T follicular helper cell (primary cell): ENCODE results near the gene SNRNP70.

Experiments used
- DNase-seq: peaks from one replicate; pipeline ENCODE4 v3.0.0-alpha.2; 2020; ENCODE audit warnings: low read depth

SNRNP70 gene

GRCh38 chr19:49098795-49099194 lies 13.5 kb downstream of the SNRNP70 start:
- DNase-seq = no peak

- no peak for DNase-seq
Observed at GRCh38 chr19:49101160-49101559, 15.9 kb downstream of the SNRNP70 start.

- DNase-seq = no peak
Observed at GRCh38 chr19:49102303-49102702, 17.1 kb downstream of the SNRNP70 start.

GRCh38 chr19:49103331-49104085 lies 18.3 kb downstream of the SNRNP70 start:
- no peak for DNase-seq

- no peak for DNase-seq
Observed at GRCh38 chr19:49104229-49104864, 19.1 kb downstream of the SNRNP70 start.

GRCh38 chr19:49106648-49107135 lies 21.4 kb downstream of the SNRNP70 start:
- DNase-seq = peak; percentile 47

- no peak for DNase-seq
Observed at GRCh38 chr19:49107625-49108459, 22.6 kb downstream of the SNRNP70 start.

- DNase-seq = no peak
Observed at GRCh38 chr19:49109051-49109450, 23.8 kb downstream of the SNRNP70 start.

- DNase-seq = no peak
Observed at GRCh38 chr19:49109569-49110233, 24.4 kb downstream of the SNRNP70 start.

- no peak for DNase-seq
Observed at GRCh38 chr19:49110567-49110966, 25.3 kb downstream of the SNRNP70 start.

GRCh38 chr19:49111218-49111998 lies 26.2 kb downstream of the SNRNP70 start:
- no peak for DNase-seq

GRCh38 chr19:49113762-49114629 lies 28.7 kb downstream of the SNRNP70 start, which contains the start of gene LIN7B:
LIN7B (plus strand) TSS chr19:49114370; CDS start chr19:49114405, 35 bp downstream.
- peak; percentile 68 for DNase-seq

- DNase-seq = peak; percentile 24
Observed at GRCh38 chr19:49114630-49115363, 29.5 kb downstream of the SNRNP70 start.

GRCh38 chr19:49116544-49116943 lies 31.3 kb downstream of the SNRNP70 start:
- DNase-seq = no peak

- no peak for DNase-seq
Observed at GRCh38 chr19:49117677-49118564, 32.7 kb downstream of the SNRNP70 start.

- peak; percentile 93 for DNase-seq
Observed at GRCh38 chr19:49118565-49119410, 33.5 kb downstream of the SNRNP70 start, which contains the start of gene C19orf73. C19orf73 (minus strand) TSS chr19:49119143; CDS start chr19:49119022, 121 bp downstream.
